ENCODE results near the gene TMEM50B.
"Not testable (repeated sequence)": the region's sequence is repeated elsewhere in the genome, so short reads cannot be mapped to it uniquely, and the experiment has no call there.

TMEM50B gene

DNA sequence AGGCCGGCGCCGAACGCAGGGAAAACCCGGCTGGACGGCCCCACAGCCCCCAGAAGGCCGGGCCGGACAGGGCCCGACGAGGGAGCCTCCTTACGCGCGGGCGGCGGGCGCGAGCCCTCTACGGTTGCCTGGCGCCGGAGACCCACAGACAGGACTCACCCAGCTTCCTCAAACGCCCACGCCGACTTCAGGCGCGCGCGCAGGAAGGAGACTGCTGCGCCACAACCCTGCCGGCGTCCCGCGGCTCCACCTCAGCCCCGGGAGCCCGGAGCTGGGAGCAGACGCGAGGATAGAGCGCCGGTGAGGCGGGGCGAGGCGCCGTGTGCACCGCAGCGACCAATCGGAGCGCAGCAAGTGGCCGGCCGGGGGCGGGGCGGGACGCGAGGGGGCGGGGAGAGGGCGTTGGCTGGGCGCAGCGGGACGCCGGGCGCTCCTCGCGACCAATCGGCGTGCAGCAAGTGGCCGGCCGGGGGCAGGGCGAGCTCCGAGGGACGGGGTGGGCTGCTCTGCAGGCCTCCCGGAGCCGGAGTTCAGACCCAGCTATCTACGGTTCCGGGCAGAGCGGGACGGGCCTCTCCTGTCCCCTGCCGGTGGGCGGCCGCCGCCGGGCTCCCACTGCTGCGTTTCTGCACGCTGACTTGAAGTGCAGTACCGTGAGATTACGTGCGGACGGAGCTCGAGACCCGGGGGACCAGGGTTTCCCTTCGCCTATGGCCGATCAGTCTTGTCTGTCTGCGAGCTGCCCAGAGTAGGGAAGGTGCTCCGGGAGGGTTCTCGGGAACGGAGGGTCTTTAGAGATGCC, at the start of gene TMEM50B:
Gene TMEM50B, minus strand, starts transcription at position 296 of the 802 bp plus-strand sequence. CDS start 11,089 bp downstream, outside the sequence.
- H3K4me3 ChIP-seq (ENCODE audit: low read depth, low read length): peak within 1 kb of the TSS; percentile 83

DNA sequence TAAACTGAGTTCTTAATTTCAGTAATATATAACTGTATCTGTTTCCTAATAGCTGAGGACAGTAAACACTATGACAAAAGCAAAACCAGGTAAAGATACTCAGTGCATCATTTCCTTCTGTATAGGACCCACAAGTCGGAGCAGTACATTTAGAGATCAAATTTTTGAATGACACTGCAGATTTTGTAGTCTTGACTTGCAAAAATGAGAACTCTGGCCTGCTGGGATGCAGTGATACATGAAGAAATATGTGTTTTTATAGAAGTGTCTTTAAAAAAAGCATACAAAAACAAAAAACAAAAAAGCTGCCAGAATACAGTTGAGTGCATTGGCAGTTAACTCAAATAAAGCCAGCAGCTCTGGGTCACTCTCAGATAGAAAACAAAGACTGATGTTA, 43.2 kb upstream of the TMEM50B start:
- H3K4me3 ChIP-seq (ENCODE audit: low read depth, low read length): no peak overlapping the region

DNA sequence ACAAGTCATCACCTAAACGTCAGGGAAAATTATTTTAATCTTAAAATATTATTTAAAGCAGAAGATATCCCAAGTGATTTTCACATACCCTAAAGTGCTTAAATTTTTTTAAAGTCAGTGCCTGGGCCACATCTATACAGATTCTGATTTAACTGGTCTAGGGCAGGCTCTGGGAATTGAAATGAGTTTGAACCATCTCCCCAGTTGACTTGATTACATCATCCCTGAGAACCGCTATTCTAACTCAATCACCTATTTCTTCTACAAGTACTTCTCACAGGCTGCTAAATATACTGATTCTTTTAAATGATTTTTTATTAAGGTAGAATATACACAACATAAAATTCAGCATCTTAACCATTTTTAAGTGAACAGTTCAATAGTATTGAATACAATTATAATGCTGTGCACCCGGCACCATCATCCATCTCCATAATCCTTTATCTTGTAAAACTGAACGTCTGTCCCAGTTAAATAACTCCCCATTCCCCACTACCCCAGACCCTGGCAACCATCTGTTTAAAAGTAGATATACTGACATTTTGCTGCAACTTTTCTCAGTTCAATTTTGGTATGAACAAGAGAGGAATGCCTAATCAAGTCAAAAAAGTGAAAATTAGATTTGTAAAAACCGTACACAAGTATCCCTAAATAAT, 42.7 kb upstream of the TMEM50B start:
- no peak overlapping the region for H3K4me3 ChIP-seq (ENCODE audit: low read depth, low read length)

DNA sequence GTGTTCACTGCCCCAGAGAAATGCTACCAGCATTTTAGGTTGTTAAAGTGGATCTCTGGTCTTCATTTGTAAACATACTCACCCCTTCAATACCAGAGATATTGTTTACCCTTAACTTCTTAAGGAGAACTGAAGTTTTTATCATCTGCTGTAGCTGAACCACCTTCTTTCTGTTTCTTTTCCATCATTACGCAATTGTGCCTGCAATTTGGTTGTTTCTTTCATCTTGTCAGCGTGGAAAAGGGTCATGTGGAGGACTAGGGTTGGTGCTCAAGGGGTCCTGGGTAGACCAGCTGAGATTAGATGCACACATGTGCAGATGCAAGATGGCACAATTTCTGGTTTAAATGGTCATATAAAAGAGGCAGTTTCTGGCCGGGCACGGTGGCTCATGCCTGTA, 39.1 kb upstream of the TMEM50B start:
- no peak overlapping the region for H3K4me3 ChIP-seq (ENCODE audit: low read depth, low read length)

DNA sequence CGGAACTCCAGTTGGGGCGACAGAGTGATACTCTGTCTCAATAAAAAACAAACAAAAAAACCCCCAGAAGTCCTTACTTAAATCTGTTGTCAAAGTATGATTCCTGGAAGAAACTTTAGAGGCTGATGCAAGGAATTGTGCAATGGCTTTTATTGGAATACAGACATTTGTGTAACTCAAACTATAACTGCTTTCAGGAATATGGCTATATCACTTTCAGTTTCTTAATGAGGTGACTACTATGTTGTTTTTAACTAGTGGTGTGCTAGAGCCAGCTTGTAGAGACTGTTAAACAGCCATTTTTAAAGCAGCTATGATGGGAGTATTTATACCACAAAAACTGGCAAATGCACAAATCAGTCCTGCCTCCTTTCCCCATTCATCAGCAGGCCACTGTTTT, 34.5 kb upstream of the TMEM50B start:
- H3K4me3 ChIP-seq (ENCODE audit: low read depth, low read length): no peak overlapping the region

DNA sequence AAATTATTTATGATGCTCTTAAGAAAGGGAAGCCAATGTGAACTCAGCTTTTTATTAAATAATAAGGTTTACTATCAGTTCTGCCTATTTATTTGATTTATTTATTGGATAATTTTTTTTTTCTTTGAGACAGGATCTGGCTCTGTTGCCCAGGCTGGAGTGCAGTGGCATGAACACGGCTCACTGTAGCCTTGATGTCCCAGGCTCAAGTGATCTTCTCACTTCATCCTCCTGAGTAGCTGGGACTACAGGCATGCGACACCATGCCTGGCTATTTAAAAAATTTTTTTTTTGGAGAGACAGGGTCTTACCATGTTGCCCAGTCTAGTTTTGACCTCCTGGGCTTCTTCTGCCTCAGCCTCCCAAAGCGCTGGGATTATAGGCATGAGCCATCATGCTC, 32.7 kb upstream of the TMEM50B start:
- no peak overlapping the region for H3K4me3 ChIP-seq (ENCODE audit: low read depth, low read length)

DNA sequence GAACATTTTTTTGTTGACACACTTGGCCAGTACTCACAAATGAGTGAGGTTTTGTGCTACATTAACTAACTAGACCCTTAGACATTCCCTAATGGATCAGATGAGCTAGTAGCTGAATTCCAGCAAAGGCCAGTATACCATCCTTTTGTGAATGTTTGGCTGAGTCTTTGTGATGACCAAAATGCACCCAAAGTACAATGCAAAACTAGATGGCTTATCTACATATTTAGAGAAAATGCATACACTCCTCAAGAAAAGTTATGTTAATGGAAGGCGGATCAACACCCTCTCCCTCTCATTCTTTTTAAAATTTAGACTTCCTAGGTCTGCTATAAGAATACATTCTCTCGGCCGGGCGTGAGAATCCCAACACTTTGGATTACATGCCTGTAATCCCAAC, 31.9 kb upstream of the TMEM50B start:
- no peak overlapping the region for H3K4me3 ChIP-seq (ENCODE audit: low read depth, low read length)

DNA sequence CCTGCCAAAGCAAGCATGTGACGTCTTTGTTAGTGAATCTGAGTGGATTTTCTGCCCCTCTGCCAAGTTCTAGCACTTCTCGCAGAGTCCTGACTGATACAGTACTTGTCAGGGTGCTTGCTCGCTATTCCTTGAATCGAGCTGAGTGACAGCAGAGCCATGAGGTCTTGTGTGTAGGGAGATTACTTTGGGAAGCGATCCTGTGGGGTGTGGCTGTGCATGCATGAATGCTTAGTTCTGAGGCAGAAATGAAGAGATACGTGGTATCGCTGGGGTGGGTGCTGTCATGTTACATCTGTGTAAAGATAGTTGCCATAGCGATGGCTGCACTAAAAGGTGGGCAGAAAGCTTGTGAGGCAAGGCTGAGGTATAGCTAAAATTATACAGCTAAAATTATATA, 31.1 kb upstream of the TMEM50B start:
- H3K4me3 ChIP-seq (ENCODE audit: low read depth, low read length): no peak overlapping the region

DNA sequence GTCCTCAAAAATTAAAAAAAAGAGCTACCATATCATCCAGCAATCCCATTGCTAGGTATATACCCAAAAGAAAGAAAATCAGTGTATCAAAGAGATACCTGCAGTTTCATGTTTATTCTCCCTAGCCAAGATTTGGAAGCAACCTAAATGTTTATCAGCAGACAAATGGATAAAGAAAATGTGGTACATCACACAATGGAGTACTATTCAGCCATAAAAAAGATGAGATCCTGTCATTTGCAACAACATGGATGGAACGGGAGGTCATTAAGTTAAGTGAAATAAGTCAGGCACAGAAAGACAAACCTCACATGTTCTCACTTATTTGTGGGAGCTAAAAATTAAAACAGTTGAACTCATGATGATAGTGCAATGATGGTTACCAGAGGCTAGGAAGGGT, 27.2 kb upstream of the TMEM50B start:
- H3K4me3 ChIP-seq (ENCODE audit: low read depth, low read length): not testable (repeated sequence)

DNA sequence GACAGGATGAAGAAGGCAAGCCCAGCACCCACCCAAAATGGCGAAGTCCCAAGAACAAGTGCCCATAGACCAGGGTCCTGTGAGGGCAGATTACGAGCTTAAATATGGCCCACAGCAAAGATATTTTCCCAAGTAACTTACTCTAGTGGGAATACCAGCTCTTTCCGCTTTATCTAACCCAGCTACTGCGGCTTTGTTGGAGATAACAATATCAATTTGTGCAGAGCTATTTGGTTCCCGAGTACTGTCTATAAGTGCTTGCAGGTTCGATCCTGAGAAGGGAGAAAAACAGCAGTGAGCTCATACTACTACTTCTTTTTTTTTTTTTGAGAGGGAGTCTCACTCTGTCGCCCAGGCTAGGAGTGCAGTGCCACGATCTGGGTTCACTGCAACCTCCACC, 26.1 kb upstream of the TMEM50B start:
- H3K4me3 ChIP-seq (ENCODE audit: low read depth, low read length): no peak overlapping the region

DNA sequence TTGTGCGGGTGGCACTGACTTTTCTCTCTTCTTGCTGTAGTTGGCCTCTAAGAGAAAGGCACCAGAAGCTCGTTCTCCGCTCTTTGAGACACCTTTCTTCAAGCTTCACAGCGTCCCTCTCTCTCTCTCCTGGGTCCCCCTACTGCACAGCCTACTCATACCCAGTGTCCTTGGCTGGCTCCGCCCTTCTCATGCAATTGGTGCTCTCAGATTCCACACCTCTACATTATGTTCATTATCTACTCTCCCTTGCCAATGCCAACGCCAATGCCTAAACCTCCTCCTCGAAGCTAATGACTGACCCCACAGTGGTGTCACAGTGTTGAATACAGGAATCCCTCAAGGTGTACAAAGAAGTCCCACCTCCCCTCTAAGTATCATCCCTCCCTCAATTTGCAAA, 16.6 kb upstream of the TMEM50B start:
- H3K4me3 ChIP-seq (ENCODE audit: low read depth, low read length): no peak overlapping the region

DNA sequence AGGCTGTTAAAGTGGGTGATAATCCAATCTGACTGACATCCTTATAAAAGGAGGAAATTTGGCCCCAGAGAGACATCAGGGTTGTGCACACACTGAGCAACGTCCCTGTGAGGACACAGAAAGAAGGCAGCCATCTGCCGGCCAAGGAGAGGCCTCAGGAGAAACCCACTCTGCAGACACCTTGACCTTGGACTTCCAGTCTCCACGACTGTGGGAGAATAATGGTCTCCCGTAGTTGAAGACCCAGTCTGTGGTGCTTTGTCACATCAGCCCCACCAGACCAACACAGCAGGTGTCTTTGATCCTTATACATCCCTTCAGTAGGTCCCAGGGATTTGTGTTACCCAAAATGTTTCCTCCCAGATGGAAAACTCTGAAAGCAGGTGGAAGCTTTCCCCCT, 16.0 kb upstream of the TMEM50B start:
- no peak overlapping the region for H3K4me3 ChIP-seq (ENCODE audit: low read depth, low read length)

DNA sequence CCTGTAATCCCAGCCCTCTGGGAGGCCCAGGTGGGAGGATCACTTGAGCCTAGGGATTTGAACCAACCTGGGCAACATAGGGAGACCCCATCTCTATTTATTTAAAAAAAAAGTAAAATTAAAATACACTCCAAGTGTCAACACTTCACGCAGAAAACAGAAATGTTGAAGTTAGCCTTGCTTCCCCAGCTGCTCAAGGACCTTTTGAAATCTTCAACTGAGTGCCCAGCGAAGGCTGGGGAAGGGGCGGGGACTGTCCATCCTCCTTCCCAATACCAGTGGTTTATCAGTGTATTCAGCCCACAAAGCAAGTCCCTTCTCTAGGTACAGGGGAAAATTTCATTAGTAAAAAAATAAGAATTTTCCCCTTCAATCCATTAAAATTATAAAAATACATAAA, 14.0 kb upstream of the TMEM50B start:
- H3K4me3 ChIP-seq (ENCODE audit: low read depth, low read length): no peak overlapping the region

DNA sequence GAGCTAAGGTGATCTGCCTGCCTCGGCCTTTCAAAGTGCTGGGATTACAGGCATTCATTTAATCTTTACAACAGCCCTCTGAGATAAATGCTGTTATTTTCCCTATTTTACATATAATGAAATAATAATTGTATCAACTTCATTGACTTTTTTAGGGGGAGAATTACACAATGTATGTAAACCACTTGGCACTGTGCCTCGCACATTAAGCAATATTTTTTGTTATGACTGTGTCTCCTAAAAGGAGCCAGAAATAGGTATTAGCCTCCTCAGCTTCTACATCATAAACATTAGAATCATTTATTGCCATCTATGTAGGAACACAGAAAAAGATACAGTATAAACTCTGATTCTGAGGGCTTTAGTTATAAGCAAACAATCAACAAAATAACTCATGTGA, 12.8 kb upstream of the TMEM50B start:
- H3K4me3 ChIP-seq (ENCODE audit: low read depth, low read length): no peak overlapping the region

DNA sequence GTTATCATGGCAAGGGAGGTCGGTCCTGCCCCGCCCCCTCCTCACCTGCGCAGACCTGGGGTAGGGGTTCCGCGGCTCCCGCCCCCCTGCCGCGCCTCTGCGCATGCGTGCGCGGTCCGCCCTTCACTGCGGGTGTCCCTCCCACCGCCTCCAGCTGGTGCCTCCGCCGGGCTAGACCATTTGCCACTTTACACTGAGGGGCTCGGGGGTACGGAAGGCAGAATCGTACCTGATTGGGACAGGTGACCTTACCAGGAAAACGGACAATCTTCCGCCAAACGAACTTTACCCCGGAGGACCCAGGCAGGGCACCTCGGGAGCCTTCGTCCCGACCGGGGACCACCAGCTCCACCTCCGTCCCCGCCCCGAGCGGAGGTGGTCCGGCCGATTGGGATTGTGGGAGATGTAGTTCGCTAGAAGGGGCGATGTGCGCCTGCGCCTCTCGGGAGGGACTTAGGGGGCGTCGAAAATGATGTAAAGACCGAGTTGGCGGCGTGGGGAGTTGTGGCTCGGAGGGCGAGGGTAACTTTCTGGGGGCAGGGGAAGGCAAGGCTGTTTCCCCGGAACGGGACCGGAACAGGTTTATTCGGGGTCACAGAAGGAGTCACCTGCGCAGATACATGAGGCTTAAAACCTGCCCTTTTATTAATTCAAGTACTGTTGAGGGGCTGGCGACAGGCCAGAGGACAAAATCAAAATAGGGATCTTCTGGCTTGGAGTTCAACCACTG, 11.8 kb upstream of the TMEM50B start, which contains the start of gene DNAJC28:
Gene DNAJC28, minus strand, starts transcription at position 344 of the 730 bp plus-strand sequence. CDS start 2,323 bp downstream, outside the sequence.
- H3K4me3 ChIP-seq (ENCODE audit: low read depth, low read length): peak within 1 kb of the TSS; percentile 92

DNA sequence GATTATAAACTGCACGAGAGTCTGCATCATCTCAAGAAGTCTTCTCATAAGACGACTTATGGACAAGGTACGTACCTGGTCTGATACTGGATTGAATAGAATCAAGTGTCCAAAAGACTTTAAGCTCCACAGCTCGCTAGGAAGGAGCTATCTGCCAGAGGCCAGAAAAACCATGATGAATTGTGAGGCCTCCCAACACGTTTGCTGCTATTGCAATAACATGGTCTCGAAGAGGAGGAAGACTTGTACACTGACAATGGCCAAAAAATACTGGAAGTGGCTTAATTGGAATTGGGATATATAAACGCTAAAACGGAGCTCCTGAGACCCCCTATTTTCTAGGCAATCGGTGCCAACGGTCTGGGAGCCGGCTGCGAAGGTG, 11.2 kb upstream of the TMEM50B start:
- H3K4me3 ChIP-seq (ENCODE audit: low read depth, low read length): peak overlapping the region; percentile 92

DNA sequence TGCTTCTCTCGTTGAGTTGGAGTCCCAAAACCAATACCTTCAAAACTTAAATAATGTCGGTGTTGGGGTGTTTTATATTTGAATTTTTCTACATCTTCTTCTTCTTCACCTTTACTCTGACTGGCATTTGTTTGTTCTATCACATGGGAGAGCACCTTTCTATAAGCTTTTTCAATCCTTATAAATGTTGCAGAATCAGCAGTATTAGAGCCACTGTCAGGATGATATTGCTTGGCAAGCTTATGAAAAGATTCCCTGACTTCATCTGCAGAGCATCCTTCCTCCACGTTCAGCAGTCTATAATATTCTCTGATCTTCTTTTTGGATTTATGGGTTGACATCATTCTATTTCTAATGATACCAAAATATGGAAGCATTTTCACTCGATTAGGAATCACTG, 9.2 kb upstream of the TMEM50B start:
- H3K4me3 ChIP-seq (ENCODE audit: low read depth, low read length): no peak overlapping the region

DNA sequence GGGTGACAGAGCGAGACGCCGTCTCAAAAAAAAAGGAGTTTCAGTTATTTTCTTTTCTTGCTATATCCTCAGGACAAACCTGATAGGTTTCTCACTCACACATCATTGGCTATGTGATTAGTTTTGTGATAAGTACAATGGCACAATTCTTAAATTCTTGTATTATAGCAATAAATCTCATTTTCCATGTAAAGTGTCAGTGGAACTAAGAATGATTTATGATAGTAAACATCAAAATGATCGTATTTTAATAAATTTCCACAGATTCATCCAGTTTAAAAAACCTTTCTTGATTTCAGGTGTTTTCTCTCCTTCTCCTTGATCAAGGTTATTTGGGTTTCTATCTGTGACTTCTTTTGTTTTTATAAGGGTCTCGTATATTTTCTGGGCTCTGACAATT, 8.2 kb upstream of the TMEM50B start:
- H3K4me3 ChIP-seq (ENCODE audit: low read depth, low read length): no peak overlapping the region

DNA sequence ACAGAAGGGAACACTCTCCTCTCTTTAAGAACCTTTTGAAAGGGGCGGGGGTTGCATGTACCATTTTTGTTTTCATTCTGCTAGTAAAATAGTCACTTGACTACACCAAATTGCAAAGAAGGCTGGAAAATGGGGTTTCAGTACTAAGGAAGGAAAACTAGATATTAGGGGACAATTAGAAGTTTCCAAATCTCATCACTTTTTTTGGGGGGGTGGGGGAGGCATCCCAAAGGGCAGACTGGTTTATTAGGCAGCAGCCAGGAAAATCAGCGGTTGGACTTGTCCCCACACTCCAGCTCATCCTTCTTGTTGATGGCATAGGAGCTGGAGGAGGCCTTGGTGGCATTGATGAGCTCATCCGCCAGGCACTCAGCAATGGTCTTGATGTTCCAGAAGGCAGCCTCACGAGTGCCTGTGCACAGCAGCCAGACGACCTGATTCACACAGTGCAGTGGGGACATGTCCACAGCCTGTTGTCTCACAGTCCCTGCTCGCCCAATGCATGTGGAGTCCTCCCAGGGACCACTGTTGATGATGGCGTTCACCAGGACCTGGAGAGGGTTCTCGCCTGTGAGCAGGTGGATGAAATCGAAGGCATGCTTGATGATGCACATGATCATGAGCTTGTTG, 1.7 kb upstream of the TMEM50B start:
- H3K4me3 ChIP-seq (ENCODE audit: low read depth, low read length): no peak overlapping the region

DNA sequence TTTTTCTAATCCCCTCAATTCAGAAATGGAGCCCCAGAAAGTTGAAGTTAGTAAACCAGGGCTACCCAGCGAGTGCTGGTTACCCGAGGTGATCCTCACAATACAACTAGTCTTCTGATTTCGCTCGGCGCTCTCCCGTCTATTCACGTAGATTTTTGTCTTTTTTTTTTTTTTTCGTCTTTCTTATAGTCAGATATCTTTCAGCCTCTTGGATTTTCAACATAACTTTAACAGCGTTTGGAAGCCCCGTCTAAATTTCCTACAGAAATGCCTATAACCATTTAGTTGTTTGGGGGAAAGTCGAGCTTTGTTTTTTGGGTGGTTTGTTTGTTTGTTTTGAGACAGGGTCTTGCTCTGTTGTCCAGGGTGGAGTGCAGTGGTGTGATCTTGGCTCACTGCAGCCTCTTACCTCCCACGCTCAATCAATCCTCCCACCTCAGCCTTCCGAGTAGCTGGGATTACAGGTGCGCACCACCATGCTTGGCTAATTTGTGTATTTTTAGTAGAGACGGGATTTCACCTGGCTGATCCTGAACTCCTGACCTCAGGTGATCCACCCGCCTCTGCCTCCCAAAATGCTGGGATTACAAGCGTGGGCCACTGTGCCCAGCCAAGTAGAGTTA, 818 bp upstream of the TMEM50B start:
- H3K4me3 ChIP-seq (ENCODE audit: low read depth, low read length): peak overlapping the region; percentile 65

Measured in iPS-11a (cell line).